EL (cell line): ENCODE measurements around the gene MRPS2.
"Not testable (repeated sequence)": the region's sequence is repeated elsewhere in the genome, so short reads cannot be mapped to it uniquely, and the experiment has no call there.

Source experiments
- DNase-seq: peaks from one replicate; pipeline ENCODE4 v3.0.0-alpha.2; 2016

Gene MRPS2

DNA sequence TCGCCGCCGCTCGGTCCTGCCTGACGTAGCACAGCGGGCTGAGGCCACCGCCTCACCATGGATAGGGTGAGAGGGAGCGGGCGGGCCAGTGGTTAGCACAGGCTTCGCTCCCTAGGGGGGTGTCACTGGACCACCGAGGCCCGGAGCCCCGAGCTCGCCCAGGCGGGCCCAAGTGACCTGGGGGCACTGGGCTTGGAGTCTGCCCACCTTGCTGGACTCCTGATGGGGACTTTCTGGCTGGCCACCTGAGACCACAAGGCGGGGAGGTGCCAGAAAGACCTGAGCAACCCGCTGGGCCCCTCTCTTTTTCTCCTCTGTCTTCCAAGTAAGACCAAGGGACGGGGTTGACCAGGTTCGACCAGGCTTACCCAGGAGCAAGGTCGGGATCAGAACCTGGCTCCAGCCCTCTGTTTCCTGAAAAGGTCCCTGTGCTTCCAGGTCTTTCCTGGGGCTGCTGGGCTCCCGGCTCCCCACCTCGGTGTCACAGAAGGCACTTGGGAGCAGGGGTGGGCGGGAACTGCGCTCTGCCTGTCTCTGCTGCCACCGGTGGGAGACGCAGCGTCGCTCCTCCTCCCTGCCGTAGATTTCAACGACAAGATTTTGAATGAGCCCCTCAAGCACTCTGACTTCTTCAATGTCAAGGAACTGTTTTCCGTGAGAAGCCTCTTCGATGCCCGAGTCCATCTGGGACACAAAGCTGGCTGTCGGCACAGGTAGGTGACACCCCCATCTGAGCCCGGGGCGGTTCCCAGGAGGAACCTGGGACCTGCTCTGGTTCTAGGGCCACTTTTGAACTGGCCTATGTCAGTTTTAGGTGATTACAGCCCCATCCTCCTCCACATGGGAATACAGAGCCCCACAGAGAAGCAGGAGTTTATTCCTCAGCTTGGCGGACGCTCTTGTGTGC, 1.0 kb downstream of the MRPS2 start:
- DNase-seq, result no peak

DNA sequence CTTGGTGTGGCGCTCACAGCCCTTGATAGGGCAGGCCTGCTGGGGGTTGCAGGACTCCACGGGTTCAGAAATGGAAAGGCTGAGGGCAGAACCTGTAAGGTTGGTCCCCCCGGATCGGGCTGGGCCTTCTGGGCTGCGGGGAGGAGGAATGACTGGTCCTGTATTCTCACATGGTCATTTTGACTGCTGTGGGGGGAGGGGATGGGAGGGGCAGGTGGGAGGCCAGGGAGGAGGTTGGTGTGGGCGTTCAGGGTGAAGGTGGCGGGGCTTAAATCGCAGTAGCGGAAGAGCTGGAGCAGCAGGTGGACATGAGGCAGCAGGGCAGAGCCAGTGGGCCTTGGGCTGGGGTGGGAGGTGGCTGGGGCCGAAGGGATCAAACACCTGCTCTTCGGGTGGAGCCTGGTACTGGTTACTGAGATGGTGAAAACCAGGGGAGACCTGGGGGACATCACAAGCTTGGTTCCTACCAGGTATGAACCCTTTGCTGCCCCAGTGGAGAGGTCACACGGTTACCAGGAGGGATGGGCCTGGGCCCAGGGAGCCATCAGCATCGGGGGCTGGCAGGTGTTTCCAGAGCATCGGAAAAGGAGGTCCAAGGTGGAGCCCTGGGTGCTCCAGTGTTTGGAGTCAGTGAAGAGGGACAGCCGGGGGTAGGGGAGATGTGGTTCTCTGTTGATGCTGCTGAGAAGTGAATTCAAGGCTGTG, 1.8 kb downstream of the MRPS2 start:
- DNase-seq, result no peak

DNA sequence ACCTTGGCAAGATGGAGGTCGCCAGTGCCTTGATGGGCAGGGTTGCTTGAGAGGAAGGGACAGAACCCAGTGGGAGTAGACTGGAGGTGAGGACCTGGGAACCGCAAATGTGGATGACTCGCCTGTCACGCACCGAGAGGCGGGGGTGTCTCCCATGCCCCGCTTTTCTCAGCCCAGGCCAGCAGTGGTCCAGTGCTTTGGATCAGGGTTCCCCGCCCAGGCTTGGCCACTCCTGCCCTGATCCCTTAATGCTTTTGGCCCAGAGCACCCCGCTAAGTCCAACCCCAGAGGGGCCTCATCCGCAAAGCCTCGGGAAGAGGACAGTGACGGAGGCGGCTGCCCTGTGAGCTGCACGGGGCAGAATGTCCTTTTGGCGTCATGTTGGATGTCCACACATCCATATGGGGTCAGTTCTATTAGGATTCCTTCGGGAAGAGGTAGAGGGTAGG, 2.4 kb downstream of the MRPS2 start:
- no peak for DNase-seq

DNA sequence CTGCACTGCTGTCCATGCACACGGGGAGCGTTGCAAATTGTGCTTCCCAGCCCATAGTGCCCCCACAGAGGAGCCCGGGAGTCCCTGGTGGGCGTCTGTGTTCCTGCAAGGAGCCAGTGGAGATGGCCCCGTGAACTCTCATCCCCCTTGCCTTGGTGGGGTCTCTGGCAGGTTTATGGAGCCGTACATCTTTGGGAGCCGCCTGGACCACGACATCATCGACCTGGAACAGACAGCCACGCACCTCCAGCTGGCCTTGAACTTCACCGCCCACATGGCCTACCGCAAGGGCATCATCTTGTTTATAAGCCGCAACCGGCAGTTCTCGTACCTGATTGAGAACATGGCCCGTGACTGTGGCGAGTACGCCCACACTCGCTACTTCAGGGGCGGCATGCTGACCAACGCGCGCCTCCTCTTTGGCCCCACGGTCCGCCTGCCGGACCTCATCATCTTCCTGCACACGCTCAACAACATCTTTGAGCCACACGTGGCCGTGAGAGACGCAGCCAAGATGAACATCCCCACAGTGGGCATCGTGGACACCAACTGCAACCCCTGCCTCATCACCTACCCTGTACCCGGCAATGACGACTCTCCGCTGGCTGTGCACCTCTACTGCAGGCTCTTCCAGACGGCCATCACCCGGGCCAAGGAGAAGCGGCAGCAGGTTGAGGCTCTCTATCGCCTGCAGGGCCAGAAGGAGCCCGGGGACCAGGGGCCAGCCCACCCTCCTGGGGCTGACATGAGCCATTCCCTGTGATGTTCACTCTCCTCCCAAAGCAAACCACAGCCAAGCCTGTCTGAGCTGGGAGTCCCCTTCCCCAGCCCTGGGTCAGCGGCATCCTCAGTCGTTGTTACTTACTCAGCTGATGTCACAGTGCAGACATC, 3.1 kb downstream of the MRPS2 start:
- DNase-seq, result no peak

DNA sequence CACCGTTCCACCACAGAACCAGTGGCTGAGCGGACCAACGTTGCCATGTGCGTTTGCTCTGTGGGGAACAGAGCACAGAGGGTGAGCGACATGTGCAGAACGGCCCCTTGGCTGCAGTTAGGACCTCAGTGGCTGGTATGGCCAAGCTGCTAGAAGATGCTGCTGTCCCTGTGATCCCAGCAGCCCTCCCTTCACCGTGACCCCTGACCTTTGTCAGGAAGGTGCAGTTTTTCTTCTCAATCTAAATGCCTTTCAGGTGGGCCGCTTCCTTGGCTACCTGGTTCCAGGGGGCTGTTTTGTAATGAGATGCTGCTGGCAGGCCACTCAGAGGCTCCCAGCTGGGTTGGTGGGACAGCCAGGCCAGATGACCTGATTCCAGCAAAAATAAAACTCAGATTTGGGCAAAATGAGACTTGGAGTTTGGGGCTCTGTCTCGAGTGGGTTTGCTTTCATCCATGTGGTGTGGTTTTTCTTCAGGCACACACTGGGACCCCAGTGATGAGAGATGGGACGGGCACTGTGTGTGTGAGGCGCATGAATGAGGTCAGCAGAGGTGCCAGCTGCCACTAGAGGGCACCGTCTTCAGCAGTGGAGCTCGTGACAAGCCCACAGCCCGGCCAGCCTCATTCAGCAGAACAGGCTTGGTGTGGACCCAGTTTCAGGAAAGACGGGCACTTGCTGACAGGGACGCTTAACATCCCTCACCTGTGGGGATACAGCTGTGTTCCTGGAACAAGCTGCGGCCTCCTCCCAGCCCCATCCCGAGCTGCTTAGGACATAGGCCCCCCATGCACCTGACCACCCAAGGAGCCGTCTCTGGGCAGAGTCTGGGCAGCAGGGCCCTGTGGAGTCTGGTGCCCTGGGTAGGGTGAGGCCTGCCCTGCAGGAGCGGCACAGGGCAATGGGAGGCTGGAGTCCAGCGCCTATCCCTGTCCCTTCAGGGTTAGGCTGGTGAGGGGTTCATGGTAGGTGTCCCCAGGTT, 4.1 kb downstream of the MRPS2 start:
- DNase-seq, result peak; percentile 47

DNA sequence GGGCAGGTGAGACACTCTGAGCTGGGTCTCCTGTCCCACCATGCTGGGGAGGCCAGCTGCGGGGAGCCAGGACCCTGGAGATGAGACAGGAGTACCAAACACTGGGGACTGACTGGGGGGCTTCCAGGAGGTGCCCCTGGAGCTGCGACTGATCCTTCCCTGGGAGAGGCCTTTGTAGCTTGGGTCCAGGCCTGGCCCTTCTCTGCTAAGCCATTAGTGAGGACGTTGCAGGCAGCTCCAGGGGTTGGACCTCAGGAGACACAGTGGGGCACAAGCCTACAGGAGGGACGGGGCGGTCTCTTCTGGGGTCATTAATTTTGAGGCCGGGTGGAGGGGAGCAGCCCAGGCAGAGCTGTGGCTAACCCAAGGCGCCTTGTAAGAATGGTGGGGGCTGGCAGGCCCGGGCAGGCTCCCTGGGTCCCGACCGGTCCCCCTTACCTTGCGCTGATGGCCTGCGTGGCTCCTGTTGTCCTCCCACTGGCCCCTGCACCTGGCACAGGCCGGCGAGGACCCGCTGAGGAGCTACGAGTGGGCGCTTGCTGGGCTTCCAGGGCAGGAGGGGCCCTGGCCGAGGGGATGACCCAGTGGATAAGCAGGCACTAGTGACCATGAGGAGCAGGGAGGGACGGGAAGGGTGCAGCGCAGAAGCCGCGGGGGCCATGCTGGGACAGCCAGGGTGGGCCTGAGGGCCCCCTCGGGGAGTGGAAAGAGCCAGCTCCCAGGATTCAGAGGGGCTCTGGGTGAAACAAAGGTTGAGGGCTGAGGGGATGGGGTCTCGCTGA, 5.1 kb downstream of the MRPS2 start:
- no peak for DNase-seq

DNA sequence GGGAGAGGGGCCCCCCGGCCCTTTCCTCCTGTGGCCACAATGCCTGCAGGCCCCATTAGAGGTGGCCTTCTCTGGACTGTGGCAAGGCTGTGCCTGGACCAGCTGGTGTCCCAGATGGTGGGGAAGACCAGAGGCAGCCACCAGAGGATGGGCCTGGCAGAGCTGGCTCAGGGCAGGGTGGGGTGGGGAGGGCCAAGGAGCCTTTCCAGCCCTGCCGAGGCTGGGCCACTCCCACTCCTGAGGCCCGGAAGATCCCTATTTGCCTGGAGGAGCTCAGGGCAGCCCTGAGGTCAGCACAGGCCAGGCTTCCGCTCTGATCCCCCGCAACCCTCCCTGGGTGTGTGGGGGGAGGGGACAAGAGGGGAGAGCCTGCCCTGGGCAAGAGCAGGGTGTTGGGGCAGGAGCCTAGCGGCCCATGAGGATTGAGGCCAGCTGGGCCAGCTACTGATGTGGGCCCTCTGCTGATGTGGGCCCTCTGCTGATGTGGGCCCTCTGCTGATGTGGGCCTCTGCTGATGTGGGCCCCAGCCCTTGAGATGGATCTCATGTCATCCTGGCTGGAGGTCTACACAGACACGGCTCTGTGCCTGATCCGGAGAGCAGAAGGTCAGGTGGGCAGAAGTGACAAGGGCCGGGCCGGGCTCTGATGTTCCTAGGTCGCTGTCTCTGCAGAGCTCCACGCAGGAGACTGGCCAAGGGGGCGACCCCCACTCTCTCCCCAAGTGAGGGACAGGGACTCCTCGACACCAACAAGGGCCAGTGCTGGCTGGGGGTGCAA, 6.0 kb downstream of the MRPS2 start:
- DNase-seq, result peak; percentile 13

DNA sequence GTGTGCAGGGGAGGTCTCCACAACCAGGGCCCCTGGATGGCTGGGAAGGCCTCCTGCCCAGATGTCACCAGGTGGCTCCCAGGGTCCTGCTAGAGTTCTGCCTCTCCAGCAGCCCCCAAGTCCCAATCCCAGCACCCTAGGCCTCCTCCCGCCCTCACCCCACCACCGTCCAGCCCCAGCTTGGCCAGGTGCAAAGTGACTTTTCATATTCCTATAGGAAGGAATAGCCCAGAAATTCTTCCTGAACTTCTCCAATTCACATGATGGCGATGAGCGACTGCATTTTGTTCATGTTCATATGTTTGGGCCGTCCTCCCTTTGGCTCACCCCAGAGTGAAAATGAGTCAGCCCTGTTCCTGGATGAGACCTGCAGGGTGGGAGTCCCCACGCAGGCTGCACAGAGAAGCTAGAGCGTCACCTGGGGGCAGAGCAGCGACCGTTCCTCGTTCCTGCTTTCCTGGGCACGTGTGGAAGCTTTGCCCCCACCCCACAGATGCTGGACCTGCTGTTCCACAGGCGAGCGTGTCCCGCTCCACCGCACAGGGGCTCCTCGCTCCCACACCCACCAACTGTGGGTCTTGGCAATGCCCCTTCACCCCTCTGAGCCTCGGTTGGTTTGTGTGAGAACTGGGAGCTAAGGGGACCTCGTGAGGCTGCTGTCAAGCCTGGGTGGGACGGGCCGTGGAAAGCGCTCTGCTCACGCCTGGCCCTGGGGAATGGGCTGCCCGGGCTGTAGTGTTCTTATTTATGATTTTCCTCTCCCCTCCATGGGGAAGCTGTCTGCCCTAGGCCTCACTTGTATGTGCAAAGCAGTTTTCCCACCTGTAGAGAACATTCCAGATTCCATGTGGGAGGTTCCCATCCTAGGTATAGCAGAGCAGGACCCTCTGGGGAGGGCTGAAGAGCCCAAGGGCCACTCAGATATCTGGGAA, 6.9 kb downstream of the MRPS2 start:
- no peak for DNase-seq

DNA sequence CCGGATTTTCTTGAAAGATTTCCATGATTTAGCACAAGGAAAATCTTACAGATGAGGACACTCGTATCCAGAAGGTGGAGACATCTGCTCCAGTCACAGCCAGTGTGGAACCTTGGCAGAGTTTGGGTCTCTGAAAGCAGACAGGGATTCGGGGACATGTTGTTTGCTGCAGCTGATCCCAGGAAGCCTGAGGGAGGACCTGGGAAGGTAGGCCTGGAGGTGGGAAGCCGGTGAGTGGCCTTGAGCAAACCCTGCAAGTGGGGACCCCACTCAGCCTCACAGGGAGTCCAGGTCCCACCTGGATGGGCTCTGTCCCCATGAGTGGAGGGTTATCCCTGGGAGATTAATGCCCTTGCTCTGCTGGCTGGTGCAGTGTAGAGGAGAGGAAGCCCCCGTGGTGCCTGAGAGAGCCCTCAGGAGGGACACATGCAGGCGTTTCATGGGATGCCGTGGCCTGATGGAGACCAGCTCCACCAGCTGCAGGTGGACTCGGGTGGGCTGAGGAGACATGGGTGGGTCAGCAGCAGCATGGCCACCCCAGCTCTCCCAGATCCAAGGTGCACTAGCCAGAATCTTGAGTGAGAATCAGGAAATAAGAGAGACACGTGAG, 7.8 kb downstream of the MRPS2 start:
- no peak for DNase-seq

DNA sequence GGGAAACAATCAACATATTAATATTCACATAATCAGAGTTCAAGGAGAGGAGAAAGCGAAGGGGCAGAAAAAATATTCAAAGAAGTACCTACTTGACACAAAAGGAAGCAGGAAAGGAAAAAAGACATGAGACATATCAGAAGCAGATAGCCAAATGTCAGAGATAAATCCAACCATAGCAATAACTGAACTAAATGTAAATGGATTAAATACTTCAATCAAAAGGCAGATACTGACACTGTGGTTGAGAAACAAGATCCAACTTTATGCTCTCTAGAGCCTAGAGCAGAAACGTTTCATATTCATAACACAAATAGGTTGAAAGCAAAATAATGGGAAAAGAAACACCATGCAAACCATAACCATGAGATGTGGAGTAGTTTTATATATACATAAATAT, 9.0 kb downstream of the MRPS2 start:
- DNase-seq, result no peak

DNA sequence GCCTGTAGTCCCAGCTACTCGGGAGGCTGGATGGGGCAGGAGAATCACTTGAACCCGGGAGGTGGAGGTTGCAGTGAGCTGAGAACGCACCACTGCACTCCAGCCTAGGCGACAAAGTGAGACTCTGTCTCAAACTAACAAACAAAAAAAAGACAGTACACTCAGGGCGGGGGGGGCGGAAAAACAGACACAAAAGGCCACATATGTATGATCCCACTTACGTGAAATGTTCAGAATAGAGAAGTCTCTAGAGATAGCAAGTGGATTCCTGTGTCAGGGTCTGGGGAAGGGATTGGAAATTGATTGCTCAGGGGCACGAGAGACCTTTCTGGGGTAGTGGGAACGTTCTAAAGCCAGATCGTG, 11.7 kb downstream of the MRPS2 start:
- DNase-seq, result no peak

DNA sequence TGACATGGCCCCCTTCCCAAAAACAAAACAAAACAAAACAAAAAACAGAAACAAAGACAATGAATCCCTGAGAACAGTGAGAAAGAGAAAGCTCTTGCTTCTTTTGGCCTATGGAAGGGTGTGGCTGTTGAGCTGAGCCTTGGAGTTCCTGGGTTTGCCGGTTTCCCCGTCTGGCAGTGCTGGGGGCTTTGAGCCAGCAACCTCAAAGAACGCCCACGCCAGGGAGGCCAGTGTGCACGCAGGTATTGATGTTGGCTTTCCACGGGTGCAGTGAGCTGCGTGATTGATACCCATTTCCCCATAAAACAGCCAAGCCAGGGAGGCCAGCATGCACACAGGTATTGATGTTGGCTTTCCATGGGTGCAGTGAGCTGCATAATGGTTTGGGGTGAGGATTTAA, 12.4 kb downstream of the MRPS2 start:
- DNase-seq, result no peak

DNA sequence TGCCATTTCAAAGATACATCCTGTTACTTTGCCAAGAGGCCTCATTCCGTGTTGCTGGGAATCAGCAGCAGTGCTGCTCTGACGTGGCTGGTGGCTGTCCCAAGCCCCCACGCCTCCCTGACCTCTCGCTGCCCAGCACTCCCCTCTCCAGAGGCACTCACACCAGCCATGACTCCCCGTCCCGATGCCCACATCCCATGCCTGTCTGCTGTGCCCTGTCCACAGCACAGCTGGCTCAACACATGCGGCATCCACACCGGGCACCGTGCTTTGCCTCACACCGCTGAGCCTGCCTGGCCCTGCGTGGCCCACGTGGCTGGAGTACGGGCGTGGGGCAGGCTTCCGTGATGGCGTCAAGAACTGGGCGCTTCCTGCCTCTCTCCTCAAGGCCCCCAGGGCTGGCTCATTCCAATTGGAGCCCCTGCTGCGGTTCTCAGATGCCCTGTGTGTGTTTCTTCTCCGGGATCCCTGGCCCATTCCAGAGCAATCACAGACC, 12.9 kb downstream of the MRPS2 start:
- no peak for DNase-seq

DNA sequence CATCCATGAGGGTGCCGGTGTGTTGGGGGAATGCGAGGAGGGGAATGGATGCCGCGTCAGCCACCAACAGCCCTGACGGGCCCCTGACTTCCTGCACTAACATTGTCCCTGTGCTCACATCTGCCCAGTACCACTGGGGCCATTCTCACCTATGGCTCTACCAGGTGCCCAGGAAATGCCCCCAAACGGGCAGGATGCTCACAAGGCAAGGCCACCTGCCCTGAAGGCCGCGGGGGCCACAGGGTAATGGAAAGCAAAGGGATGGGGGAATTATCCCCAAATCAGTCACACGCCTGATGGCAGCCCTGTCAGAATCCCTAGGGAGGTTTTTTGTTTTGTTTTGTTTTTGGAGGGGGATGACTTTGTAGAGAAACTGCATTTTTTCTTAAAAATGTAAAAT, 13.4 kb downstream of the MRPS2 start:
- not testable (repeated sequence) for DNase-seq

DNA sequence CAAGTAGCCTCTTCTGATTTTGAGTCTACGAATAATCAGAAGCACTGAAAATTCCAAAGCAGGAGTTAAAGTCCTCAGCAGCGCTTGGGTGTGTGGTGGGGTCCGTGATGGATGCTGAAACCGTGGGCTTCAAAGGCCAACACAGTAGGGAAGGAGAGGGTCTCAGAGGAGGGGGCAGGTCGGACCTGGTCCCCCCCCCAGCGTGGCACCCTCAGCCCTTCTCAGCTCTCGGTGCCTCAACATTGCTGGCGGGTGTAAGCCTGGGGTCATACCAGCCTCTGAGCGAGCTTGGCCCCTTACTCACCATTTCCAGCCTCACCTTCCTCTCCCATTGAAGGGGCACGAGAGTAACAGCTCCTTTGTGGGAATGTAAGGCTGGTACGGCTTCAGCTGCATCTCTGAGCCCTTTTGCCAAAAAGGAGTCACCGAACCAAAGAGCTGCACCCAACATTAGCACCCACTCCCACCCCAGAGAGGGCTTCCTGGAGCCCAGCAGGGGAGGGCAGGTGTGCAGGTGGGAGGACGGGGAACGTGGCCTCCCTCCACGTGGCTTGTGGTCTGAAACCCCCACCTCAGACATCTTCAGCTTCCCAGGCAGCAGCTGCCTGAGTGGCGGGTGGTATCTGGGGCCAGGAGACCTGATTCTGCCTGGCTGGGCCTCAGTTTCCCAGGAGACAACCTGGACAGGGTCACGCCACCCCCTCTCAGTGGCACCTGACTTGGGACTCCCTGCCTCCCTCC, 14.0 kb downstream of the MRPS2 start:
- no peak for DNase-seq

DNA sequence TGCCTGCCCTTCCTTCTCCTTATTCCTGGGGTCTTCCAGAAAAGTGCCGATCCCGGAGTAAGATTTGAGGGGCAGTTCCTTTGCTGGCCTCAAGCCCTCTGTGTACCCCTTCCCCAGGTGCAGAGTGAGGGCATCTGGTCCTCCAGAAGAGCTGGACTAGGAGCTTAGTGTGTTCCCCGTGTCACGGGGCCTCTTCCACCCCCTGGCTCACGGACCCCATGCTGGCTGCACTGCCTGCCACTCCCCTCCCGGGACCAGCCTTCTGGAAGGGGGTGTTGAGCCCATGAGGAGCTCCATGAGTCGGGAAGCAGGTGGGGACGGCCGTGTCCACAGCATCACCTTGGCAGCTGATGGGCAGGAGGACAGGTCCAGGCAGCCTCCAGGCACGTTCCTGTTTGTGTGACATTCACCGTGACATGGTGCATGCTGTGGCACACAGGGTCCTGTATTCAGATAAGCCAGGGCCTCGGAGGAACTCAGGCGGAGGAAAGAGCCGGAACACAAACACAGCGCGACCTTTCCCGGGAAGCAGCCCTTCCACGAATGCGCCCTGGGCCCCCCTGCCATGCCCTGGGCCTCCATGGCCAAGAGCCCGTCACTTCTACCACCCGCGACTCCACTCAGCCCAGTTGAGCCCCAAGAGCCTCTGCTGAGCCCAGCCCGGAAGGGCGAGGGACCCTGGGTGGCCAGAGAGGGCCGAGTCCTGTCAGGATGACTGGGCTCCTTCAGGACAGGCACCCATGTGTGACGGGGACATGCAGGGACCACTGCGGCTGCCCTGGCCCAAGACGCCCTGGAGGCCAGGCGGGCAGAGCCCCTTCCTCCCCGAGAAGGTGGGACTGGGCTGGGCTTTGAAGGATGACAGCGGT, 14.8 kb downstream of the MRPS2 start:
- no peak for DNase-seq
